Measurements from ENCODE around the gene LRRC55. TPM values are rescaled to one million over a fixed set of nuclear protein-coding genes. Genes with fewer than 3 reads are reported as not detected.

LRRC55 gene
- not detected for total RNA-seq

- Histone ChIP-seq H3K27ac (no peak within 1 kb of the TSS), H3K9me3 (no peaks in the 10 kb centered on the region), H3K27me3 (peaks cover 0 to 34% of the 10 kb centered on the region in 2 donors), H3K36me3 (no peaks in the 10 kb centered on the region), H3K4me1 (no peaks in the 10 kb centered on the region), H3K4me3 (no peak within 1 kb of the TSS)
- intact Hi-C loops (cut with DNase I; ENCODE audit: low total_unique reads) = no loop called here
- DNase-seq (ENCODE audit: low spot score in 2 of 2) = no peak
- no peak for TF ChIP-seq CTCF (IDR thresholded peaks at IDR 0.05)
- TF ChIP-seq POLR2AphosphoS5 (IDR thresholded peaks at IDR 0.05) = no peak
- no peak for TF ChIP-seq POLR2A (IDR thresholded peaks at IDR 0.05)
These were observed at the start of gene LRRC55 for GRCh38 chr11:57181678-57182305. TSS of gene LRRC55 (plus strand) at chr11:57181953. CDS start at chr11:57182023, 70 bp downstream.

- H3K36me3 ChIP-seq = no peaks in the 10 kb centered on the region
- H3K4me3 ChIP-seq = no peak overlapping the region
- H3K27ac ChIP-seq = no peak overlapping the region
- TF ChIP-seq POLR2A (IDR thresholded peaks at IDR 0.05) (no peak), CTCF (IDR thresholded peaks at IDR 0.05) (no peak), POLR2AphosphoS5 (IDR thresholded peaks at IDR 0.05) (no peak)
- peaks cover 0 to 3% of the 10 kb centered on the region in 2 donors for H3K9me3 ChIP-seq
- intact Hi-C loops (cut with DNase I; ENCODE audit: low total_unique reads) = loop anchor here (10.0 kb wide), 1 partner anchor 111 kb away; no protein-coding TSS in a partner anchor
- DNase-seq (ENCODE audit: low spot score in 2 of 2) = no peak
- H3K4me1 ChIP-seq = no peaks in the 10 kb centered on the region
- H3K27me3 ChIP-seq = peaks cover 0 to 27% of the 10 kb centered on the region in 2 donors
These were observed 48.3 kb upstream of the LRRC55 start for GRCh38 chr11:57133366-57134038.

- DNase-seq (ENCODE audit: low spot score in 2 of 2) = no peak
- no peak overlapping the region for H3K27ac ChIP-seq
- no peak overlapping the region for H3K4me3 ChIP-seq
- intact Hi-C loops (cut with DNase I; ENCODE audit: low total_unique reads) = loop anchor here (10.0 kb wide), 1 partner anchor 111 kb away; no protein-coding TSS in a partner anchor
- TF ChIP-seq POLR2A (IDR thresholded peaks at IDR 0.05) = no peak
- TF ChIP-seq POLR2AphosphoS5 (IDR thresholded peaks at IDR 0.05) = no peak
- TF ChIP-seq CTCF (IDR thresholded peaks at IDR 0.05) = no peak
- peaks cover 0 to 21% of the 10 kb centered on the region in 2 donors for H3K27me3 ChIP-seq
- H3K36me3 ChIP-seq = no peaks in the 10 kb centered on the region
- H3K9me3 ChIP-seq = peaks cover 0 to 6% of the 10 kb centered on the region in 2 donors
- H3K4me1 ChIP-seq = no peaks in the 10 kb centered on the region
These were observed 47.5 kb upstream of the LRRC55 start for GRCh38 chr11:57134284-57134683.

GRCh38 chr11:57135020-57135751, 46.6 kb upstream of the LRRC55 start:
- no peak for TF ChIP-seq CTCF (IDR thresholded peaks at IDR 0.05)
- TF ChIP-seq POLR2A (IDR thresholded peaks at IDR 0.05) = no peak
- no peak for TF ChIP-seq POLR2AphosphoS5 (IDR thresholded peaks at IDR 0.05)
- H3K27me3 ChIP-seq = peaks cover 0 to 14% of the 10 kb centered on the region in 2 donors
- intact Hi-C loops (cut with DNase I; ENCODE audit: low total_unique reads) = loop anchor here (10.0 kb wide), 1 partner anchor 110 kb away; no protein-coding TSS in a partner anchor
- peaks cover 0 to 6% of the 10 kb centered on the region in 2 donors for H3K9me3 ChIP-seq
- H3K36me3 ChIP-seq = no peaks in the 10 kb centered on the region
- no peak overlapping the region for H3K4me3 ChIP-seq
- no peak for DNase-seq (ENCODE audit: low spot score in 2 of 2)
- no peak overlapping the region for H3K27ac ChIP-seq
- no peaks in the 10 kb centered on the region for H3K4me1 ChIP-seq
